Ectodermal cell (in vitro differentiated cells): ENCODE data around the gene TTC39B.

ENCODE experiments used
- H3K27ac ChIP-seq: 2 replicates; pipeline ENCODE4 v1.7.0; 2013; ENCODE audit warnings: mild to moderate bottlenecking, low read depth, low read length; ENCODE audit not compliant: insufficient read depth, poor library complexity, severe bottlenecking
- H3K27me3 ChIP-seq: 2 replicates; pipeline ENCODE4 v1.7.0; 2013; ENCODE audit warnings: mild to moderate bottlenecking, low read length; ENCODE audit not compliant: insufficient read depth, control insufficient read depth, poor library complexity, severe bottlenecking
- H3K36me3 ChIP-seq: one replicate; pipeline ENCODE4 v1.7.0; 2013; ENCODE audit warnings: low read length; ENCODE audit not compliant: control insufficient read depth, insufficient read depth
- H3K4me1 ChIP-seq: one replicate; pipeline ENCODE4 v1.7.0; 2013; ENCODE audit warnings: low read length; ENCODE audit not compliant: control insufficient read depth, insufficient read depth
- H3K4me3 ChIP-seq: 2 replicates; pipeline ENCODE4 v1.7.0; 2013; ENCODE audit warnings: low read depth, low read length, control low read depth; ENCODE audit not compliant: insufficient read depth
- H3K9me3 ChIP-seq: 2 replicates; pipeline ENCODE4 v1.7.0; 2013; ENCODE audit warnings: mild to moderate bottlenecking, low read length, moderate library complexity; ENCODE audit not compliant: control insufficient read depth
- WGBS, 2 experiments: methylation state at CpG; one replicate each; pipeline ENCODE4 v1.1.7; 2013; ENCODE audit warnings: missing lambda C conversion rate in 2 of 2; 5-methylcytosine and 5-hydroxymethylcytosine counted together

TTC39B gene

GRCh38 chr9:15219546-15219945, 87.5 kb downstream of the TTC39B start:
- H3K36me3 ChIP-seq = no peaks in the 10 kb centered on the region
- H3K9me3 ChIP-seq = no peaks in the 10 kb centered on the region
- H3K4me3 ChIP-seq = no peak overlapping the region
- no peak overlapping the region for H3K27ac ChIP-seq
- no peaks in the 10 kb centered on the region for H3K4me1 ChIP-seq
- H3K27me3 ChIP-seq = no peaks in the 10 kb centered on the region
- 88 to 95% methylated on average over 4 to 5 of the region's 5 CpGs for WGBS, 2 experiments

GRCh38 chr9:15218994-15219393, 88.0 kb downstream of the TTC39B start:
- H3K36me3 ChIP-seq = no peaks in the 10 kb centered on the region
- H3K4me3 ChIP-seq = no peak overlapping the region
- no peaks in the 10 kb centered on the region for H3K27me3 ChIP-seq
- no peak overlapping the region for H3K27ac ChIP-seq
- no peaks in the 10 kb centered on the region for H3K4me1 ChIP-seq
- no peaks in the 10 kb centered on the region for H3K9me3 ChIP-seq

- H3K9me3 ChIP-seq = no peaks in the 10 kb centered on the region
- no peaks in the 10 kb centered on the region for H3K4me1 ChIP-seq
- no peaks in the 10 kb centered on the region for H3K36me3 ChIP-seq
- H3K27me3 ChIP-seq = no peaks in the 10 kb centered on the region
- WGBS, 2 experiments = 92 to 93% methylated on average over 5 of the region's 5 CpGs
- no peak overlapping the region for H3K27ac ChIP-seq
- H3K4me3 ChIP-seq = no peak overlapping the region
These were observed 93.8 kb downstream of the TTC39B start for GRCh38 chr9:15213249-15213648.

- no peaks in the 10 kb centered on the region for H3K27me3 ChIP-seq
- WGBS, 2 experiments = 77 to 98% methylated on average over 2 to 3 of the region's 4 CpGs
- no peaks in the 10 kb centered on the region for H3K36me3 ChIP-seq
These were observed 95.1 kb downstream of the TTC39B start for GRCh38 chr9:15211815-15212495.

GRCh38 chr9:15211160-15211814, 95.7 kb downstream of the TTC39B start:
- H3K27me3 ChIP-seq = no peaks in the 10 kb centered on the region
- no peaks in the 10 kb centered on the region for H3K36me3 ChIP-seq
- no peaks in the 10 kb centered on the region for H3K4me1 ChIP-seq
- no peak overlapping the region for H3K4me3 ChIP-seq
- no peaks in the 10 kb centered on the region for H3K9me3 ChIP-seq
- 82 to 84% methylated on average over 4 to 6 of the region's 6 CpGs for WGBS, 2 experiments
- H3K27ac ChIP-seq = no peak overlapping the region

More at GRCh38 chr9:15211815-15212495, 95.1 kb downstream of the TTC39B start:
- Histone ChIP-seq H3K27ac (no peak overlapping the region), H3K4me1 (no peaks in the 10 kb centered on the region), H3K9me3 (no peaks in the 10 kb centered on the region), H3K4me3 (no peak overlapping the region)

GRCh38 chr9:15206903-15207696, 99.9 kb downstream of the TTC39B start:
- H3K4me3 ChIP-seq = no peak overlapping the region
- H3K9me3 ChIP-seq = no peaks in the 10 kb centered on the region
- 89 to 95% methylated on average over 2 to 3 of the region's 3 CpGs for WGBS, 2 experiments
- no peaks in the 10 kb centered on the region for H3K27me3 ChIP-seq
- H3K4me1 ChIP-seq = no peaks in the 10 kb centered on the region
- H3K27ac ChIP-seq = no peak overlapping the region
- no peaks in the 10 kb centered on the region for H3K36me3 ChIP-seq

- H3K4me1 ChIP-seq = no peaks in the 10 kb centered on the region
- no peaks in the 10 kb centered on the region for H3K27me3 ChIP-seq
- no peak overlapping the region for H3K4me3 ChIP-seq
- H3K36me3 ChIP-seq = no peaks in the 10 kb centered on the region
- no peak overlapping the region for H3K27ac ChIP-seq
- 93% methylated on average over 7 of the region's 7 CpGs for WGBS, 2 experiments
- no peaks in the 10 kb centered on the region for H3K9me3 ChIP-seq
These were observed 101.2 kb downstream of the TTC39B start for GRCh38 chr9:15205632-15206420.

- no peaks in the 10 kb centered on the region for H3K9me3 ChIP-seq
- no peak overlapping the region for H3K4me3 ChIP-seq
- WGBS, 2 experiments = 83 to 89% methylated on average over 3 of the region's 3 CpGs
- H3K4me1 ChIP-seq = no peaks in the 10 kb centered on the region
- no peaks in the 10 kb centered on the region for H3K27me3 ChIP-seq
- no peaks in the 10 kb centered on the region for H3K36me3 ChIP-seq
- H3K27ac ChIP-seq = no peak overlapping the region
These were observed 103.4 kb downstream of the TTC39B start for GRCh38 chr9:15203581-15203980.

GRCh38 chr9:15200111-15200510, 106.9 kb downstream of the TTC39B start:
- H3K4me1 ChIP-seq = no peaks in the 10 kb centered on the region
- no peak overlapping the region for H3K27ac ChIP-seq
- H3K36me3 ChIP-seq = no peaks in the 10 kb centered on the region
- H3K9me3 ChIP-seq = peaks cover 3% of the 10 kb centered on the region
- 80 to 99% methylated on average over 2 to 3 of the region's 3 CpGs for WGBS, 2 experiments
- no peak overlapping the region for H3K4me3 ChIP-seq
- no peaks in the 10 kb centered on the region for H3K27me3 ChIP-seq
